Central memory CD8-positive, alpha-beta T cell (primary cell): ENCODE data around the gene ZNF207.
"Not testable (repeated sequence)": the region's sequence is repeated elsewhere in the genome, so short reads cannot be mapped to it uniquely, and the experiment has no call there.

Experiments used
- ATAC-seq: fragments of 150-1000 bp; cut with Tn5 transposase; replicated peaks from 2 replicates; pipeline ENCODE4 v1.10.0; 2022; ENCODE audit warnings: mild to moderate bottlenecking, moderate FRiP score, moderate number of reproducible peaks; ENCODE audit not compliant: poor library complexity, severe bottlenecking; ENCODE audit errors: extremely low read depth
- DNase-seq, 2 donors: peaks; one replicate each; pipeline ENCODE4 v3.0.0; 2021; ENCODE audit warnings: low spot score in 2 of 2
- H3K27ac Mint-ChIP-seq: one replicate; pipeline ENCODE4 v1.8.0; 2022; ENCODE audit warnings: low read depth, mild to moderate bottlenecking, moderate library complexity, mixed read lengths
- H3K27me3 Mint-ChIP-seq: one replicate; pipeline ENCODE4 v1.8.0; 2022; ENCODE audit warnings: mixed read lengths
- H3K36me3 Mint-ChIP-seq: one replicate; pipeline ENCODE4 v1.8.0; 2022; ENCODE audit warnings: mild to moderate bottlenecking, moderate library complexity, mixed read lengths; ENCODE audit not compliant: insufficient read depth
- H3K4me1 Mint-ChIP-seq: one replicate; pipeline ENCODE4 v1.8.0; 2022; ENCODE audit warnings: mixed read lengths
- H3K4me3 Mint-ChIP-seq: one replicate; pipeline ENCODE4 v1.8.0; 2022; ENCODE audit warnings: mild to moderate bottlenecking, moderate library complexity, mixed read lengths
- H3K9me3 Mint-ChIP-seq: one replicate; pipeline ENCODE4 v1.8.0; 2022; ENCODE audit warnings: mixed read lengths

Gene ZNF207

GRCh38 chr17:32349854-32350665, at the start of gene ZNF207:
TSS of gene ZNF207 (plus strand) at chr17:32350157. CDS start at chr17:32350286, 129 bp downstream.
- H3K4me3 Mint-ChIP-seq: peak within 1 kb of the TSS; percentile 96
- H3K36me3 Mint-ChIP-seq: peaks cover 45% of the 10 kb centered on the region
- DNase-seq (peak; percentile 91 to 95), ATAC-seq (peak; percentile 93)
- no peaks in the 10 kb centered on the region for H3K9me3 Mint-ChIP-seq
- H3K4me1 Mint-ChIP-seq: peaks cover 20% of the 10 kb centered on the region
- peak within 1 kb of the TSS; percentile 99 for H3K27ac Mint-ChIP-seq
- no peaks in the 10 kb centered on the region for H3K27me3 Mint-ChIP-seq

GRCh38 chr17:32302037-32302436, 47.9 kb upstream of the ZNF207 start:
- Mint-ChIP-seq H3K36me3 (no peaks in the 10 kb centered on the region), H3K9me3 (no peaks in the 10 kb centered on the region), H3K4me1 (no peaks in the 10 kb centered on the region), H3K27me3 (no peaks in the 10 kb centered on the region), H3K4me3 (no peak overlapping the region), H3K27ac (no peak overlapping the region)
- DNase-seq: no peak
- ATAC-seq: no peak

GRCh38 chr17:32302860-32303649, 46.9 kb upstream of the ZNF207 start:
- ATAC-seq: no peak
- Mint-ChIP-seq H3K4me3 (no peak overlapping the region), H3K27ac (no peak overlapping the region), H3K36me3 (no peaks in the 10 kb centered on the region), H3K4me1 (no peaks in the 10 kb centered on the region), H3K9me3 (no peaks in the 10 kb centered on the region), H3K27me3 (no peaks in the 10 kb centered on the region)
- no peak for DNase-seq

GRCh38 chr17:32303781-32304288, 46.1 kb upstream of the ZNF207 start:
- no peaks in the 10 kb centered on the region for H3K4me1 Mint-ChIP-seq

GRCh38 chr17:32305049-32305448, 44.9 kb upstream of the ZNF207 start:
- H3K27me3 Mint-ChIP-seq: no peaks in the 10 kb centered on the region
- DNase-seq (no peak), ATAC-seq (no peak)
- H3K9me3 Mint-ChIP-seq: no peaks in the 10 kb centered on the region
- no peak overlapping the region for H3K27ac Mint-ChIP-seq
- H3K36me3 Mint-ChIP-seq: no peaks in the 10 kb centered on the region
- no peaks in the 10 kb centered on the region for H3K4me1 Mint-ChIP-seq
- H3K4me3 Mint-ChIP-seq: no peak overlapping the region

More at GRCh38 chr17:32303781-32304288, 46.1 kb upstream of the ZNF207 start:
- Mint-ChIP-seq H3K9me3 (no peaks in the 10 kb centered on the region), H3K27me3 (no peaks in the 10 kb centered on the region), H3K4me3 (no peak overlapping the region), H3K36me3 (no peaks in the 10 kb centered on the region), H3K27ac (no peak overlapping the region)
- ATAC-seq (no peak), DNase-seq (no peak)

- Mint-ChIP-seq H3K27me3 (no peaks in the 10 kb centered on the region), H3K36me3 (no peaks in the 10 kb centered on the region), H3K27ac (no peak overlapping the region)
Measured at GRCh38 chr17:32307658-32308057, 42.3 kb upstream of the ZNF207 start.

GRCh38 chr17:32311028-32311536, 38.9 kb upstream of the ZNF207 start:
- DNase-seq (no peak), ATAC-seq (no peak)
- H3K4me1 Mint-ChIP-seq: no peaks in the 10 kb centered on the region
- H3K36me3 Mint-ChIP-seq: no peaks in the 10 kb centered on the region
- H3K4me3 Mint-ChIP-seq: no peak overlapping the region
- H3K9me3 Mint-ChIP-seq: no peaks in the 10 kb centered on the region
- no peak overlapping the region for H3K27ac Mint-ChIP-seq
- H3K27me3 Mint-ChIP-seq: peaks cover 9% of the 10 kb centered on the region

More at GRCh38 chr17:32307658-32308057, 42.3 kb upstream of the ZNF207 start:
- H3K9me3 Mint-ChIP-seq: no peaks in the 10 kb centered on the region
- ATAC-seq (no peak), DNase-seq (no peak)
- H3K4me3 Mint-ChIP-seq: no peak overlapping the region
- no peaks in the 10 kb centered on the region for H3K4me1 Mint-ChIP-seq

- Mint-ChIP-seq H3K36me3 (no peaks in the 10 kb centered on the region), H3K27me3 (peaks cover 10% of the 10 kb centered on the region), H3K4me3 (no peak overlapping the region), H3K27ac (no peak overlapping the region), H3K9me3 (no peaks in the 10 kb centered on the region), H3K4me1 (peaks cover 4% of the 10 kb centered on the region)
- DNase-seq: no peak
- ATAC-seq: no peak
Measured at GRCh38 chr17:32314636-32315035, 35.3 kb upstream of the ZNF207 start.

- H3K4me3 Mint-ChIP-seq: no peak overlapping the region
- H3K27me3 Mint-ChIP-seq: peaks cover 10% of the 10 kb centered on the region
- DNase-seq: no peak
- H3K9me3 Mint-ChIP-seq: no peaks in the 10 kb centered on the region
- peaks cover 4% of the 10 kb centered on the region for H3K4me1 Mint-ChIP-seq
- H3K27ac Mint-ChIP-seq: no peak overlapping the region
- no peaks in the 10 kb centered on the region for H3K36me3 Mint-ChIP-seq
- ATAC-seq: no peak
Measured at GRCh38 chr17:32315171-32315570, 34.8 kb upstream of the ZNF207 start.

GRCh38 chr17:32316653-32317052, 33.3 kb upstream of the ZNF207 start:
- not testable (repeated sequence) for H3K36me3 Mint-ChIP-seq, H3K4me1 Mint-ChIP-seq, H3K4me3 Mint-ChIP-seq, H3K9me3 Mint-ChIP-seq, H3K27ac Mint-ChIP-seq, DNase-seq, ATAC-seq
- peaks cover 10% of the 10 kb centered on the region for H3K27me3 Mint-ChIP-seq

- no peak for ATAC-seq
- peaks cover 4% of the 10 kb centered on the region for H3K4me1 Mint-ChIP-seq
Measured at GRCh38 chr17:32317353-32317752, 32.6 kb upstream of the ZNF207 start.

GRCh38 chr17:32318071-32318470, 31.9 kb upstream of the ZNF207 start:
- Mint-ChIP-seq H3K27me3 (peaks cover 10% of the 10 kb centered on the region), H3K9me3 (no peaks in the 10 kb centered on the region), H3K4me3 (no peak overlapping the region), H3K27ac (no peak overlapping the region), H3K4me1 (peaks cover 6% of the 10 kb centered on the region), H3K36me3 (no peaks in the 10 kb centered on the region)
- ATAC-seq: no peak
- no peak for DNase-seq

More at GRCh38 chr17:32317353-32317752, 32.6 kb upstream of the ZNF207 start:
- no peak overlapping the region for H3K27ac Mint-ChIP-seq
- no peaks in the 10 kb centered on the region for H3K36me3 Mint-ChIP-seq
- H3K9me3 Mint-ChIP-seq: no peaks in the 10 kb centered on the region
- no peak for DNase-seq
- peaks cover 10% of the 10 kb centered on the region for H3K27me3 Mint-ChIP-seq
- H3K4me3 Mint-ChIP-seq: no peak overlapping the region
